IMR-90 (cell line): ENCODE data around the gene CATSPER1. TPM values are rescaled to one million over a fixed set of nuclear protein-coding genes. Genes with fewer than 3 reads are reported as not detected.

Source experiments
- ATAC-seq: fragments of 200-7000 bp; cut with Tn5 transposase; 2 replicates; pipeline ENCODE4 v1.9.1; 2020; ENCODE audit warnings: low read depth, mild to moderate bottlenecking, moderate library complexity
- BruUV-seq: library from RNA; stranded (reverse); fragments of 400-500 nt; replicated peaks from 2 replicates; lab custom pipeline; 2021; lab: Mats Ljungman, UMichigan
- CTCF ChIA-PET: fragments of 300-600 bp; formaldehyde crosslinking; extraction: SDS; loops from one replicate; lab custom pipeline; 2021; ENCODE audit warnings: antibody characterized with exemption; lab: Yijun Ruan, JAX
- POLR2A ChIA-PET: fragments of 300-600 bp; sonication (Branson Sonifier 250); formaldehyde crosslinking; loops from one replicate; lab custom pipeline; 2022; ENCODE audit warnings: antibody characterized with exemption; ENCODE audit not compliant: unreplicated experiment; lab: Charles Lee
- DNase-seq: peaks from one replicate; pipeline ENCODE4 v3.0.0; 2013
- H2AFZ ChIP-seq: replicated peaks from 2 replicates; pipeline ENCODE3; 2013; ENCODE audit warnings: low read length, mild to moderate bottlenecking; ENCODE audit not compliant: poor library complexity
- H2AK5ac ChIP-seq: 2 replicates; pipeline ENCODE4 v1.6.1; 2013; ENCODE audit warnings: low read depth, low read length, inconsistent platforms
- H2AK9ac ChIP-seq: replicated peaks from 2 replicates; pipeline ENCODE3; 2013; ENCODE audit warnings: mild to moderate bottlenecking, low read depth, low read length, moderate library complexity; ENCODE audit not compliant: poor library complexity
- H2BK120ac ChIP-seq: 2 replicates; pipeline ENCODE4 v1.6.1; 2013; ENCODE audit warnings: low read depth, low read length, inconsistent platforms
- H2BK15ac ChIP-seq: 3 replicates; pipeline ENCODE4 v1.6.1; 2013; ENCODE audit warnings: low read depth, low read length, inconsistent platforms
- H2BK20ac ChIP-seq: 2 replicates; pipeline ENCODE4 v1.6.1; 2013; ENCODE audit warnings: low read depth, mild to moderate bottlenecking, inconsistent platforms, low read length, moderate library complexity
- H2BK5ac ChIP-seq: 2 replicates; pipeline ENCODE4 v1.6.1; 2013; ENCODE audit warnings: mild to moderate bottlenecking, low read depth, low read length, inconsistent platforms; ENCODE audit not compliant: poor library complexity, severe bottlenecking
- H3K14ac ChIP-seq: replicated peaks from 2 replicates; pipeline ENCODE4 v1.6.1; 2013; ENCODE audit warnings: low read depth, low read length, inconsistent platforms
- H3K18ac ChIP-seq: 2 replicates; pipeline ENCODE4 v1.6.1; 2013; ENCODE audit warnings: low read depth, low read length, control low read depth
- H3K23ac ChIP-seq: 2 replicates; pipeline ENCODE4 v1.6.1; 2013; ENCODE audit warnings: low read depth, low read length, inconsistent platforms
- H3K27ac ChIP-seq: 2 replicates; pipeline ENCODE4 v1.5.1; 2013; ENCODE audit warnings: mild to moderate bottlenecking, control low read depth, low read length; ENCODE audit not compliant: insufficient read depth
- H3K27me3 ChIP-seq: 2 replicates; pipeline ENCODE4 v1.6.1; 2013; ENCODE audit warnings: low read length; ENCODE audit not compliant: control insufficient read depth, insufficient read depth
- H3K36me3 ChIP-seq: 2 replicates; pipeline ENCODE4 v1.6.1; 2013; ENCODE audit warnings: low read length, mixed read lengths; ENCODE audit not compliant: control insufficient read depth, insufficient read depth
- H3K4ac ChIP-seq: 2 replicates; pipeline ENCODE4 v1.6.1; 2013; ENCODE audit warnings: low read depth, low read length, inconsistent platforms
- H3K4me1 ChIP-seq: 2 replicates; pipeline ENCODE4 v1.6.1; 2013; ENCODE audit warnings: low read length, mixed read lengths; ENCODE audit not compliant: control insufficient read depth, insufficient read depth
- H3K4me2 ChIP-seq: 2 replicates; pipeline ENCODE4 v1.6.1; 2013; ENCODE audit warnings: low read depth, mild to moderate bottlenecking, control low read depth, low read length, moderate library complexity
- H3K4me3 ChIP-seq: 2 replicates; pipeline ENCODE4 v1.5.1; 2013; ENCODE audit warnings: low read depth, mild to moderate bottlenecking, control low read depth, low read length, moderate library complexity; ENCODE audit not compliant: insufficient read depth
- H3K56ac ChIP-seq: 2 replicates; pipeline ENCODE4 v1.6.1; 2013; ENCODE audit warnings: low read length, inconsistent platforms; ENCODE audit not compliant: insufficient read depth; ENCODE audit errors: extremely low read depth
- H3K79me1 ChIP-seq, 2 experiments: 2 replicates each; pipeline ENCODE4 v1.6.1; 2013; ENCODE audit warnings: low read length in 2 of 2, inconsistent platforms in 1 of 2, low read depth in 1 of 2
- H3K9ac ChIP-seq: 2 replicates; pipeline ENCODE4 v1.6.1; 2013; ENCODE audit warnings: low read depth, low read length, control low read depth
- H3K9me1 ChIP-seq: 2 replicates; pipeline ENCODE4 v1.6.1; 2013; ENCODE audit warnings: low read length, inconsistent platforms; ENCODE audit not compliant: insufficient read depth
- H3K9me3 ChIP-seq: 2 replicates; pipeline ENCODE4 v1.6.1; 2013; ENCODE audit warnings: low read length; ENCODE audit not compliant: control insufficient read depth, insufficient read depth
- H4K20me1 ChIP-seq: 2 replicates; pipeline ENCODE4 v1.6.1; 2013; ENCODE audit warnings: low read length, inconsistent platforms; ENCODE audit not compliant: insufficient read depth
- H4K5ac ChIP-seq: 2 replicates; pipeline ENCODE4 v1.6.1; 2013; ENCODE audit warnings: mild to moderate bottlenecking, low read depth, low read length, control low read depth
- H4K8ac ChIP-seq, 2 experiments: 2 replicates each; pipeline ENCODE4 v1.6.1; 2013; ENCODE audit warnings: low read depth in 2 of 2, low read length in 2 of 2, control low read depth in 1 of 2, inconsistent platforms in 1 of 2
- H4K91ac ChIP-seq: 2 replicates; pipeline ENCODE4 v1.6.1; 2013; ENCODE audit warnings: low read depth, low read length, inconsistent platforms; ENCODE audit not compliant: insufficient read depth
- BHLHE40 ChIP-seq: fragments of 150-350 bp; IDR thresholded peaks from 2 replicates; pipeline ENCODE4 v1.6.1; 2016; ENCODE audit warnings: mild to moderate bottlenecking, low read depth, low read length
- CEBPB ChIP-seq: IDR thresholded peaks from 2 replicates; pipeline ENCODE4 v1.6.1; 2012; ENCODE audit warnings: low read depth, low read length, improper control_type of control experiment
- CHD1 ChIP-seq: IDR thresholded peaks from 2 replicates; pipeline ENCODE4 v1.6.1; 2012; ENCODE audit warnings: low read depth, low read length, improper control_type of control experiment
- CTCF ChIP-seq: conservative IDR thresholded peaks from 2 replicates; pipeline ENCODE4 v1.5.1; 2012; ENCODE audit warnings: mild to moderate bottlenecking, low read depth, low read length, improper control_type of control experiment
- ELK1 ChIP-seq: fragments of 150-350 bp; IDR thresholded peaks from 2 replicates; pipeline ENCODE4 v1.6.1; 2016; ENCODE audit warnings: low read depth, mild to moderate bottlenecking, low read length, moderate library complexity, borderline replicate concordance
- MAFK ChIP-seq: IDR thresholded peaks from 2 replicates; pipeline ENCODE4 v1.6.1; 2012; ENCODE audit warnings: low read depth, low read length, improper control_type of control experiment
- MAZ ChIP-seq: IDR thresholded peaks from 2 replicates; pipeline ENCODE4 v1.6.1; 2012; ENCODE audit warnings: low read depth, mild to moderate bottlenecking, low read length, improper control_type of control experiment, moderate library complexity, borderline replicate concordance
- MXI1 ChIP-seq: IDR thresholded peaks from 2 replicates; pipeline ENCODE4 v1.6.1; 2012; ENCODE audit warnings: low read depth, mild to moderate bottlenecking, low read length, moderate library complexity, borderline replicate concordance
- NFE2L2 ChIP-seq: fragments of 150-350 bp; IDR thresholded peaks from 2 replicates; pipeline ENCODE4 v1.6.1; 2016; ENCODE audit warnings: low read depth, mild to moderate bottlenecking, low read length
- POLR2A ChIP-seq: IDR thresholded peaks from 2 replicates; pipeline ENCODE4 v1.6.1; 2012; ENCODE audit warnings: mild to moderate bottlenecking, low read depth, low read length
- RAD21 ChIP-seq: IDR thresholded peaks from 2 replicates; pipeline ENCODE4 v1.6.1; 2012; ENCODE audit warnings: low read length, improper control_type of control experiment
- RCOR1 ChIP-seq: IDR thresholded peaks from 2 replicates; pipeline ENCODE4 v1.6.1; 2012; ENCODE audit warnings: mild to moderate bottlenecking, low read length, improper control_type of control experiment; ENCODE audit not compliant: insufficient replicate concordance
- RFX5 ChIP-seq: IDR thresholded peaks from 2 replicates; pipeline ENCODE4 v1.8.0; 2012; ENCODE audit warnings: low read depth, mild to moderate bottlenecking, low read length, moderate library complexity
- SMC3 ChIP-seq: fragments of 150-350 bp; IDR thresholded peaks from 2 replicates; pipeline ENCODE4 v1.6.1; 2016; ENCODE audit warnings: low read depth, mild to moderate bottlenecking, antibody characterized with exemption, low read length, moderate library complexity
- WGBS, 2 experiments: methylation state at CpG; one replicate each; pipeline versions ENCODE4 v1.1.5 to v1.1.7; 2013; ENCODE audit warnings: missing lambda C conversion rate in 2 of 2; ENCODE audit not compliant: insufficient read length in 1 of 2; ENCODE audit errors: extremely low coverage in 2 of 2; 5-methylcytosine and 5-hydroxymethylcytosine counted together
- dilution Hi-C: fragments of 300-500 bp; cut with HindIII; formaldehyde crosslinking; loops from one replicate; pipeline ENCODE4 v1.14.3; 2018; ENCODE audit warnings: low sequenced_read_pairs; ENCODE audit not compliant: unreplicated experiment
- in situ Hi-C: fragments of 300-500 bp; cut with MboI; formaldehyde crosslinking; loops from 3 replicates; pipeline ENCODE4 v1.14.3; 2019; ENCODE audit warnings: low sequenced_read_pairs, inconsistent platforms, mixed read lengths
- intact Hi-C: fragments of 100-400 bp; cut with micrococcal nuclease; formaldehyde crosslinking; loops from 2 replicates; pipeline ENCODE4 v1.10.0; 2022
- polyA plus RNA-seq, 3 experiments: library from polyadenylated mRNA; depleted of rRNA; stranded (reverse); fragments of >200 nt; gene quantifications; 2 replicates each; pipeline ENCODE4 v1.2.3, GENCODE V29; 2012; ENCODE audit warnings: low replicate concordance in 1 of 3
- total RNA-seq: library from RNA; depleted of rRNA; stranded (reverse); fragments of >200 nt; gene quantifications from 2 replicates; pipeline ENCODE4 v1.2.3, GENCODE V29; 2012

Gene CATSPER1
- total and polyA plus RNA-seq, 2 of the 4 experiments (the other 2 are of a cell fraction), result 0.18 to 0.91 TPM

GRCh38 chr11:66002648-66003225, 23.5 kb downstream of the CATSPER1 start:
- Histone ChIP-seq H4K8ac (peak overlapping the region; percentile 77 to 100), H3K9me3 (no peaks in the 10 kb centered on the region), H3K27ac (peak overlapping the region; percentile 96), H3K14ac (peak overlapping the region; percentile 98), H3K18ac (peak overlapping the region; percentile 78; the same call in 1 of the 2 replicates), H3K9ac (peak overlapping the region; percentile 91), H2BK20ac (no peak overlapping the region), H3K4me1 (no peaks in the 10 kb centered on the region), H4K91ac (peak overlapping the region; percentile 69), H2BK5ac (peak overlapping the region; percentile 88), H3K27me3 (no peaks in the 10 kb centered on the region), H3K36me3 (peaks cover 31% of the 10 kb centered on the region), H3K4me3 (peak overlapping the region; percentile 71), H2AFZ (peak overlapping the region; percentile 100), H2AK5ac (peak overlapping the region; percentile 99), H3K79me1 (peaks cover 36 to 55% of the 10 kb centered on the region in 2 experiments), H3K23ac (peak overlapping the region; percentile 96; the same call in 1 of the 2 replicates), H4K5ac (peak overlapping the region; percentile 97), H3K56ac (peak overlapping the region; percentile 95), H2AK9ac (peak overlapping the region; percentile 99), H3K4me2 (peak overlapping the region; percentile 91), H2BK15ac (no peak overlapping the region), H2BK120ac (peak overlapping the region; percentile 96), H3K9me1 (0 out of 2 replicates have a peak, but pooled peaks cover 3% of the 10 kb centered on the region), H4K20me1 (peaks cover 11% of the 10 kb centered on the region), H3K4ac (peak overlapping the region; percentile 98)
- WGBS, 2 experiments, result 0% methylated on average over 7 of the region's 40 CpGs; no CpG with 5 or more reads in 1 of the 2 experiments
- dilution Hi-C loops (no loop called here), intact Hi-C loops (loop anchor here (2.0 kb wide), 1 partner anchor 42 kb away; no protein-coding TSS in a partner anchor), in situ Hi-C loops (no loop called here)
- ChIA-PET CTCF (interaction anchor here (1.3 kb wide), 1 partner anchor 43 kb away, joined by 5 read pairs; no protein-coding TSS in a partner anchor), POLR2A (interaction anchor here (0.7 to 0.9 kb wide), 2 partner anchors 9 to 65 kb away, joined by 3 to 6 read pairs; partner anchors contain the start of gene CST6)
- TF ChIP-seq BHLHE40 (no peak), RAD21 (no peak), RFX5 (no peak), MAFK (no peak), CHD1 (0 out of 2 replicates have a peak, but pooled peaks have one; percentile 6), MXI1 (peak; percentile 59; the same call in 1 of the 2 replicates), SMC3 (no peak), CTCF (peak; percentile 23; the same call in 1 of the 2 replicates), CEBPB (peak; percentile 44; the same call in 1 of the 2 replicates), MAZ (peak; percentile 66; the same call in 1 of the 2 replicates), NFE2L2 (no peak), POLR2A (no peak), ELK1 (no peak), RCOR1 (no peak)
- ATAC-seq (peak; percentile 81), DNase-seq (peak; percentile 48)
- no TSS peak for BruUV-seq
